ENCODE results near the gene GPR68. TPM values are rescaled to one million over a fixed set of nuclear protein-coding genes. Genes with fewer than 3 reads are reported as not detected.

GPR68 gene
- total and polyA plus RNA-seq, 2 experiments from 2014 or later = 0.19 to 0.35 TPM

DNA sequence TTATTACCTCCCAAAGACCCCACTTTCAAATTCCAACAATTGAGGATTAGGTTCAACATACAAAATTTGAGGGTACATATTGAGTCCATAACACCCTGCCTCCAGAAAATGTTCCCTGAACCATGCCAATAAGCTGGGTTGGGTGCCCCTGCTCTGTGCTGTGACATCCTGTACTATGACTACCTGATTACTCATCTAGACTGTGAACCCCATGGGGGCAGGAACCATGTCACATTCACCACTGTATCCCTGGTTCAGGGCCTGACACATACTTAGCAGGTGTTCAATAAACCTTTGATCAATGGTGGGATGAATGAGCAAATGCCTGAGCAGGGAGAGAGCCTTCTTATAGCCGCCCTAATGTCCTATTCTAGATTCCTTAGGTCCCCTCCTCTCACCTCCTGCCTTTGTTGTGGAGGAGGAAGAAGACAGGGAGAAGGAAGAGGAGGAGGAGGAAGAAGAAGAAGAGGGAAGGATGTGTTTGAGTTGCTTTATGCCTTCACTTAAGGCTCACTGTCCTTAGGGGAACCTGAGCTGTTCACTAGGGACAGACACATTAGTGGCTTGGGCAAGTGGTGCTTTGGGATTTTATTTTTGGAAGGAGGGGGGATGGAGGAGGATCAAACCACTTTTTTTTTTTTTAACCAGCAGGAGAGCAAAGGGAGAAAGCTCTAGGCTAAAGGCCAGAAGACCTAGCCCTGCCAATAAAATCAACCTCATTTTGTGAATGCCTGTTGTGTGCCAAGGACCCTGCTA is 21.3 kb downstream of the GPR68 start:
- H3K4me3 ChIP-seq = no peak overlapping the region
- peaks cover 5% of the 10 kb centered on the region; the same call in 2 of the 3 replicates for H3K36me3 Mint-ChIP-seq (ENCODE audit: low read depth)
- no peaks in the 10 kb centered on the region for H3K9me2 ChIP-seq (ENCODE audit: insufficient read depth)
- H3K79me2 ChIP-seq (replicated peaks; ENCODE audit: insufficient read depth) = no peaks in the 10 kb centered on the region
- no peak overlapping the region for H2AFZ ChIP-seq
- no peak overlapping the region for H3K27ac Mint-ChIP-seq
- no peaks in the 10 kb centered on the region for H3F3A ChIP-seq (replicated peaks; ENCODE audit: low read depth)
- peaks cover 10% of the 10 kb centered on the region; the same call in 1 of the 2 replicates for H3K4me1 ChIP-seq (ENCODE audit: insufficient read depth)
- peaks cover 8% of the 10 kb centered on the region for H3K27me3 Mint-ChIP-seq (ENCODE audit: insufficient read depth, low read depth, poor library complexity)
- H3K4me3 Mint-ChIP-seq = no peak overlapping the region
- H4K20me1 ChIP-seq (replicated peaks; ENCODE audit: insufficient read depth) = no peaks in the 10 kb centered on the region; the same call in 1 of the 2 replicates
- no peaks in the 10 kb centered on the region for H3K27me3 ChIP-seq (ENCODE audit: insufficient read depth)
- peaks cover 20% of the 10 kb centered on the region for H3K4me1 Mint-ChIP-seq
- H3K4me2 ChIP-seq = no peak overlapping the region
- H3K9me3 Mint-ChIP-seq = no peaks in the 10 kb centered on the region
- ATAC-seq = no peak
- DNase-seq (ENCODE audit: low spot score) = no peak
- H3K36me3 ChIP-seq (ENCODE audit: insufficient read depth) = no peaks in the 10 kb centered on the region
- H3K27ac ChIP-seq (ENCODE audit: low read depth) = no peak overlapping the region
- TF ChIP-seq ZNF331 (CRISPR knock-in tag; IDR thresholded peaks at IDR 0.05; ENCODE audit: low read depth) = no peak
- no peak for TF ChIP-seq ZNF462 (CRISPR knock-in tag; IDR thresholded peaks at IDR 0.05)
- TF ChIP-seq ETS1 (IDR thresholded peaks at IDR 0.05) = no peak
- no peak for TF ChIP-seq ZNF114 (CRISPR knock-in tag; IDR thresholded peaks at IDR 0.05)
- TF ChIP-seq NANOG (IDR thresholded peaks at IDR 0.05; ENCODE audit: borderline replicate concordance) = no peak
- no peak for TF ChIP-seq EZH2 (IDR thresholded peaks at IDR 0.05; ENCODE audit: low read depth, unreplicated experiment)
- no peak for TF ChIP-seq CTCF (conservative IDR thresholded peaks at IDR 0.05; ENCODE audit: low read depth in 2 of 2)
- no peak for TF ChIP-seq EZH2phosphoT487 (IDR thresholded peaks at IDR 0.05; ENCODE audit: unreplicated experiment)
- no peak for TF ChIP-seq JUNB (IDR thresholded peaks at IDR 0.05; ENCODE audit: unreplicated experiment)

All from GM23338 (cell line).